GM21825 (cell line): Measurements from ENCODE around the gene PODXL2.

Experiments
- ATAC-seq: cut with Tn5 transposase; IDR thresholded peaks from one replicate; pipeline ENCODE4 v1.9.1; 2021; ENCODE audit warnings: mild to moderate bottlenecking, moderate library complexity; ENCODE audit not compliant: unreplicated experiment

PODXL2 gene

GRCh38 chr3:127628788-127629466 is at the start of gene PODXL2:
Gene PODXL2, plus strand, starts transcription at chr3:127629185. Its CDS starts 35 bp downstream, at chr3:127629220.
- no peak for ATAC-seq

- no peak for ATAC-seq
Observed at GRCh38 chr3:127580327-127581060, 48.5 kb upstream of the PODXL2 start.

GRCh38 chr3:127584734-127585133 is 44.3 kb upstream of the PODXL2 start:
- no peak for ATAC-seq

- no peak for ATAC-seq
Observed at GRCh38 chr3:127585163-127585812, 43.7 kb upstream of the PODXL2 start.

GRCh38 chr3:127585813-127586413 is 43.1 kb upstream of the PODXL2 start:
- ATAC-seq: no peak

- no peak for ATAC-seq
Observed at GRCh38 chr3:127587876-127588275, 41.1 kb upstream of the PODXL2 start.

GRCh38 chr3:127588806-127589577 is 40.0 kb upstream of the PODXL2 start:
- ATAC-seq: no peak

- ATAC-seq: peak; percentile 0
Observed at GRCh38 chr3:127589600-127590281, 39.2 kb upstream of the PODXL2 start.

- peak; percentile 19 for ATAC-seq
Observed at GRCh38 chr3:127590282-127590592, 38.7 kb upstream of the PODXL2 start.

GRCh38 chr3:127590593-127591465 is 38.2 kb upstream of the PODXL2 start, which contains the start of gene TPRA1:
Gene TPRA1, minus strand, starts transcription at chr3:127590733. Its CDS starts 10,587 bp downstream, at chr3:127580146.
- peak; percentile 63 for ATAC-seq

GRCh38 chr3:127593178-127593577 is 35.8 kb upstream of the PODXL2 start:
- ATAC-seq: no peak

GRCh38 chr3:127595303-127595702 is 33.7 kb upstream of the PODXL2 start:
- no peak for ATAC-seq

GRCh38 chr3:127597020-127597771 is 31.8 kb upstream of the PODXL2 start:
- no peak for ATAC-seq

GRCh38 chr3:127598841-127599570 is 30.0 kb upstream of the PODXL2 start:
- ATAC-seq: no peak

GRCh38 chr3:127600749-127601456 is 28.1 kb upstream of the PODXL2 start:
- no peak for ATAC-seq

GRCh38 chr3:127604035-127604434 is 24.9 kb upstream of the PODXL2 start:
- no peak for ATAC-seq

- ATAC-seq: no peak
Observed at GRCh38 chr3:127604546-127605165, 24.3 kb upstream of the PODXL2 start.
